ENCODE data around the gene GAGE13. TPM values are rescaled to one million over a fixed set of nuclear protein-coding genes. Genes with fewer than 3 reads are reported as not detected.

Gene GAGE13, protein sequence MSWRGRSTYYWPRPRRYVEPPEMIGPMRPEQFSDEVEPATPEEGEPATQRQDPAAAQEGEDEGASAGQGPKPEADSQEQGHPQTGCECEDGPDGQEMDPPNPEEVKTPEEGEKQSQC
- not detected for total RNA-seq

GRCh38 chrX:49331282-49331681 lies at the start of gene GAGE13:
TSS of gene GAGE13 (plus strand) at chrX:49331582. CDS start at chrX:49332738, 1,156 bp downstream.

DNA sequence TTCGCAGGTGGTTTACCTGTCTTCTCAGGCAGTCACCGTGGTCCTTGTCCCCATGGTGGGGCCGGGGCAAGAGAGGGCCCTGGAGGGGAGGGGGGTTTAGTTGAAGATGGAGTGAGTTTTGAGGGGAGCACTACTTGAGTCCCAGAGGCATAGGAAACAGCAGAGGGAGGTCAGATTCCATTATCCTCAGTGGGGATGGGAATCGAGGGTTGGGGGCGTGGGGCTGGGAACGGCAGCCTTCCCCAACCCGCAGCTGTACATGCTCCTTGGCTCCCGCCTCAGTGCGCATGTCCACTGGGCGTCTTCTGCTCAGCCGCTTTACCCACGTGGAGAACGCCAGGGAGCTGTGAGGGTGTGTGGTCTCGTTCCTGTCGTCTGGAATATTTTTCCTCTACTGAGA lies 28.0 kb upstream of the GAGE13 start, which contains the start of gene GAGE10:
GAGE10 (plus strand) TSS at position 301 of the 400 bp plus-strand sequence. CDS start 1,214 bp downstream, outside the sequence.

GRCh38 chrX:49321737-49322136 lies 9.6 kb upstream of the GAGE13 start, which contains the start of gene GAGE12J:
TSS of gene GAGE12J (plus strand) at chrX:49322037. CDS start at chrX:49323194, 1,157 bp downstream.

Other genes starting within 250 kb of the GAGE13 start
- 24.2 TPM for gene GPKOW, start 207.8 kb upstream of the GAGE13 start, total RNA-seq
- gene MAGIX, start 168.8 kb upstream of the GAGE13 start, total RNA-seq = 9.5 TPM
- gene PLP2, start 159.7 kb upstream of the GAGE13 start, total RNA-seq = 24.3 TPM
- gene PRICKLE3, start 145.2 kb upstream of the GAGE13 start, total RNA-seq = 8.0 TPM
- gene SYP, start 131.4 kb upstream of the GAGE13 start, total RNA-seq = 2.3 TPM
- 0.41 TPM for gene CACNA1F, start 98.2 kb upstream of the GAGE13 start, total RNA-seq
- 21.0 TPM for gene CCDC22, start 96.1 kb upstream of the GAGE13 start, total RNA-seq
- 0.23 TPM for gene FOXP3, start 66.9 kb upstream of the GAGE13 start, total RNA-seq
- gene PPP1R3F, start 61.8 kb upstream of the GAGE13 start, total RNA-seq = 8.3 TPM
- gene GAGE10, start 27.9 kb upstream of the GAGE13 start, total RNA-seq = not detected
- gene GAGE12J, start 9.5 kb upstream of the GAGE13 start, total RNA-seq = not detected
- not detected for gene GAGE12C, start 200.6 kb downstream of the GAGE13 start, total RNA-seq
- not detected for gene GAGE12D, start 210.2 kb downstream of the GAGE13 start, total RNA-seq
- not detected for gene GAGE12E, start 219.7 kb downstream of the GAGE13 start, total RNA-seq
- gene GAGE12F, start 229.3 kb downstream of the GAGE13 start, total RNA-seq = not detected
- gene GAGE12G, start 238.8 kb downstream of the GAGE13 start, total RNA-seq = not detected
- not detected for gene GAGE12H, start 248.4 kb downstream of the GAGE13 start, total RNA-seq

All from metanephros (tissue), 1 donor.